HK-2 (cell line): ENCODE data around the gene MYH15.
"Not testable (repeated sequence)": the region's sequence is repeated elsewhere in the genome, so short reads cannot be mapped to it uniquely, and the experiment has no call there.

Source experiments
- DNase-seq: peaks from one replicate; pipeline ENCODE4 v3.0.0-alpha.2; 2018; ENCODE audit not compliant: unreplicated experiment

MYH15 gene

DNA sequence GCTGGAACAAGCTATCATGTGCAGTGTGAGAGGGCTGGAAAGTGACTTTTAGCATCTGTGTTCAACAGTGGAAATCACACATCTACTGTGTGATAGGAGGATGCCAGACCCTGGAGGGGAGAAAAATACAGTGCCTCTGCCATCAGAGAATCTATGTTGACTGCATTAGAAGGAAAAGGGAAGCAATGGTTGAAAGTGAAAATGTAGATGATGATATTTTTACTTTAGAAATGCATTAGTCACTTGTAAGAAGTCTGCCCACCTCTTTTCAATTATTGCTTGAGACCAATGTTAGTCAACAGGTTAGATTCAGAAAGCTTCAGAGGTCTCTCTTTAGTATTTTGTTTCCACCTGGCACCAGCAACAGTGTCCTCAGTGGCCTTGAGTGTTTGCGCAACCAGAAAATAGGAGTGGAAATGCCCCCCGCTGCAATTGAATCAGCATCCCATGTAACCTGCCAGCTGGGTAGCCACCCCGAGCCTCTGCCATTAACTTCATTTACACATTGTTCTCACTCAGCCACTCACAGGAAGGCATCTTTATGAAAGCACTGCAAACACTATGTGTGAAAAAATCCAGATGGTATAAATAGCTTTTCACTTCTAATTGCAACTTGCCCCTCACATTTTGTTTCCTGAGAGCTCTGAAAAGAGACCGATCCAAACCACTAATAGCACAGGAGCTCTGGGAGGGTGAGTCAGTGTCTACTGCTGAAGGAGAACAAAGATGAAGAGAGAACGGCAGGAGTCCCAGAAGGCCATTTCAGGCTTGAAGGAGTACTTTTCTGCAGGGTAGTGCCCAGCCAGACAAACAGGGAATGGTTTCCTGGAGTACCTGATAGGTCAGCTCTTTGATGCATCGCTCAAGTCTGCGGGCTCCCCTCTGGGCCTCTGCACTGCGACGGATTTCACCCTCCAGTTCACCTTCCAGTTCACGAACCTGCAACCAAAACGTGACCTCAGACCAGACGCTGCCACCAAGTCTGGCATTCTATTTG lies 122.0 kb downstream of the MYH15 start:
- DNase-seq, result no peak

DNA sequence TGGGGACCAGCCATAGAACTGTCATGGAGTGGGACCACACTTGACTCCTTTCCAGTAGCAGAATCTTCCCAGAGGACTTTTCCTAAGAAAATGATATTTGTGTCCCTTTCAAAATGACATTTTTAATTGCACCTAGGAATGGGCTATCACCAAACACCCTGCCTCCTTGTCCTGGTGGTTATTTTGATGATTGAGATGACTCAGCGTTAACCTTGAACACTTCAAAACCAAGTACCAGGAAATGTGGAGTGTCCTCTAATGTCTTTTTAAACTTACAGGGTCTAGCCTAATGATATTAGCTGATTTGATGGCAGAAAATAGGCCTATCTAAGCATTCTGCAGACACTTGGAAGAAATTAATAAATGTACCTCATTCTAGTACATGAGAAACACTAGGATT lies 123.3 kb downstream of the MYH15 start:
- DNase-seq, result no peak

DNA sequence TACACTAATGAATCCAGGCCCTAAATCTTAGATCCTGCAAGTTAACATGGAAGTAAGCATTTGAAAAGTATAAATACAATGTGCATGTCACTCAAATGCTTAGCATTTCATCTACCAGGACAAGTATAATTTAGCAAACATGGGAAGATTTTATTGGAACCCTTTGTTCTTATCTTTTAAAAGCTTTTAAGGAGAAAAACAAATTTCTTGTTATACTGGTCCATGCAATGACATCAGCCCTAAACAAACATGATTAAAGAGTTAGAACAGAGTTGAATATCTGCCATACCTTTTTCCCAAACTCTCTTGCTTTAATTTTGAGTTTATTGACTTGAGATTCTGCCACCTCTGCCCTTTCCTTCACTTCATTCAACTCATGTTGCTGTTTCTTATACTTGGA lies 127.1 kb downstream of the MYH15 start:
- DNase-seq, result no peak

DNA sequence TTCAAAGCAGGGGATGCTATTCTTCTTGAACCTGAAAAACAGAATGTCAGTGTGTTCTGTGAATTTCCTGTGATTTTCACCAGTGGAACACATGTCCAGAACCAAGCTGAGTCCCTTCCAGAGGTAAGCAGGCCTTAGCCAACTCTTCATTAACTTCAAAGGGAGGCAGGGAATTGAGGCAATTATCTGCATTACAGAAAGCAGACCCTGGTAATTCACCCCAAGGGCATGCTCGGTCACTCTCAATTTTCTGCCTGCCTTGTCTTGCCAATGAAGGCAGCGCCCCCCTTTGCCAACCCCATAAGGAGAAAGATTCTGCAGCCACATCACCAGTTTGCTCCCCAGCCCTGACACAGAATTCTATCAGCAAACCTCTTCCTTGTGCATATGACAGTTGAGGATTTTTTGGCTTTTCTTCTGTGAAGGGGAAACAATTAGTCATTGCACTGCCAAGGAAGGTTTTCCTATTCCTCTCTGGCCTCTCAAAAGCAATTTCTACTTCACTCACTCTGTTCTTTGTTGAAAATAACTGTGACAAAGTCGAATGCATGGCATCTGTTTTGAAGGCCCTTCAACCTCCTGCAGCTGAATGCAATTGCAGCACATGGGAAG lies 128.8 kb downstream of the MYH15 start:
- no peak for DNase-seq

DNA sequence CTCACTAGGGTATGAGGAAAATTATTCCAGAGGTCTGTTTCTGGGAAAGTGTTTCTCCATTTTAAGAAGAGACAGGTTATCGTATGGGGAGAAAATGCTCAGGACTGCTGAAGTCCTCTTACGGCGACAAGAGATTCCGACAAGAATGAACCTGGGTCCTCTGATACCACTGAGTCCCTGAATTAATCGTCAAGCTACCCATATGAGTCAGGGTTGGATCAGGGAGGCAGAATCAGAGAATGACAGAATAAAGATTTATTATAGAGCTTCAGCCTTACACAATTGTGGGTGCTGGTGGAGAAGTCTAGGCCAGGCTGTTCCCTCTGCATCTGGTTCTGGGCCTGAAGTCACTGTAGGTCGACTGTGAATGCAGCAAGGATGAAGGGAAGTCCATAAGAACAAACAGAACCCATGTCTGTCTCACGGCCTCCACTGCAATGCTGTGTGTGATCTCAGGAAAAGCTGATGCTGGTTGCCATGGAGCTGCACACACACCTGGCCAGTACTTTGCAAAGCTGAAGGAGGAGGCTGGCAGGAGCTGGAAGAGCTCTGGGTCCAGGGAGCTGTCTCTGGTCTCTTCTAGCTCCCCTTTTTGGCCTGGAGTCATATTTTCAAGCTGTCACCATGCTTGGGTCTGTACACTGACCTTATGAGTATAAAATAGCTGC lies 130.1 kb downstream of the MYH15 start:
- DNase-seq, result no peak

DNA sequence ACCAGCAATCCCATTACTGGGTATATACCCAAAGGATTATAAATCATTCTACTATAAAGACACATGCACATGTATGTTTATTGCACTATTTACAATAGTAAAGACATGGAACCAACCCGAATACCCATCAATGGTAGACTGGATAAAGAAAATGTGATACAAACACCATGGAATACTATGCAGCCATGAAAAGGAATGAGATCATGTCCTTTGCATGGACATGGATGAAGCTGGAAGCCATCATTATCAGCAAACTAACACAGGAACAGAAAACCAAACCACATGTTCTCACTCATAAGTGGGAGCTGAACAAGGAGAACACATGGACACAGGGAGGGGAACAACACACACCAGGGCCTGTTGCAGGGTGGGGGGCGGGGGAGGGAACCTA lies 131.4 kb downstream of the MYH15 start:
- not testable (repeated sequence) for DNase-seq

DNA sequence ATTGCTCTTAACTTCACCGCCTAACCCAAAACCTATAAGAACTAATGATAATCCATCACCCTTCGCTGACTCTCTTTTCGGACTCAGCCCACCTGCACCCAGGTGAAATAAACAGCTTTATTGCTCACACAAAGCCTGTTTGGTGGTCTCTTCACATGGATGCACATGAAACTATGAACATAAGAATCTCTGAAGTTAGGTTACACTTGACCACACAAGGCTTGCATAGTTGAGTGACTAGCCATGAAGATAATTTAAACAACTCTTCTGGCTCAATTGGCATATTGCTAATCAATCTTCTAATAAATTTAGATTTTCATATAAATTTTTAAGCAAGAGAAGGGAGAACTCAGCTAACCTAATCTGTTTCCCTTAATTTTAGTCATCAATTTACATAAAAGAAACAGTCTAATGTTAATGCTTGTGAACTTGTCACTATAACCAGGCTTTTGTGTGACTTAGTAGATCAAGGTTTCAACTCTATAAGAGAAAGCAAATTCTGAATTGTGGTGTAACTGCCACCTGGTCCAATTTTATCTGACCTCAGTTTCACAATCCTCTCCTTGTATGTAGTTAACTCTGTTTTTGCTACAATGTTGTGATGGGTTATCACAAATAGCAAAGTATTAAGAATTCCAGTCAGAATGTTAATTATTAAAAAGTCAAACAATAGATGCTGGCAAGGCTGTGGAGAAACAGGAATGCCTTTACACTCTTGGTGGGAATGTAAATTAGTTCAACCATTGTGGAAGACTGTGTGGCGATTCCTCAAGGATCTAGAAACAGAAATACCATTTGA lies 132.0 kb downstream of the MYH15 start:
- DNase-seq, result no peak

DNA sequence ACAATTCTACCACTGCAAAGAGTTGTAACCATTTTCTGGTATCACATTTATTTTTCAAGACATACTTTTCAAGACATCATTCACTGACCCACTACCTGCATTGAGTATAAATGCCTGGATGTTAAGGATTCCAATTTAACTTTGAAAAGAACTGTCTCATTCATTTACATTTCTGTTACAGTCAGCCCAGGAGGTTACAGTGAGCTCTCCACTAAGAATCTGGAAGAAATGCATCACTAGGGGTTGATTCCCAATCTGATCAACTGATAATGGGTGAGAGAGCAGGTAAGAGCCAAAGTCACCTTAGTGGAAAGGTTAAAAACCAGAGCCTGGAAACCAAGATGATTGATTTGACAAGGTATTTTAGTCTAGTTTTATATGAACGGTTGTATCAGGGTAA lies 133.0 kb downstream of the MYH15 start:
- no peak for DNase-seq

DNA sequence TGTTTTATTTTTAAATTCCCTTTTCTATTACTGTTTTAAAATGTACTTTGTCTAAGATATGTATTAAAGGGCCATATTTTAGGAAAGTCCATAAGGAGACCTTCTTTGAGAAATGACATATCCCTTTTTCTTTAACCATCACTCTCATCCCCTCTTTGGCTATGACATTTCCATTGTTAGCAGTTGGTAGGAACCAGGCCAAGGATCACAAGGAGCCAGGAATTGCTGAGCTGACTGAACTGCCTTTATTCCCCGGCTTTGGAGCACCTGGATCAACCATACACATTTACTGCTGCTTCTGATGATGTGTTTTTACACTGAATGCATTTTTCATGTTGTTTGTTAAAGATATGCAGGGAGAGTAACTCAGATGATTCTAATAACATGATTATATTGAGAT lies 134.4 kb downstream of the MYH15 start:
- no peak for DNase-seq

DNA sequence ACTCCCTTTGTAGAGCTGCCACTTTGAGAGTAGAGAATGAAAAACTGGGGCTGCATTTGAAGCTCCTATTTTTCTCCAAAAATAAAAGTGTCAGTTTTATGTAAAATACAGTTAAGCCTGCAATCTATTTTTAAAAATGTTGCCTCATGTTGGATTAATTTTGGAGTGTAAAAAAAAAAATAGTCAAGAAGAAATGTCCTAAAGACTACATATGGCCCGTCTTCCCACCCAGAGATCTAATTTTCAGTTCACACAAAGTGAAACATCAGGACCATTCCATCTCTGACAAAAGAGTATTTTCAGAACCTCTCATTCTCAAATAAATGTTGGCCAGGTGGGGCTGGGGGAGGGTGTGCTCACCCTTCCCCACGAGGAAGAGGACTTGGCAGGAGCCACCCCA lies 151.4 kb downstream of the MYH15 start:
- DNase-seq, result no peak

DNA sequence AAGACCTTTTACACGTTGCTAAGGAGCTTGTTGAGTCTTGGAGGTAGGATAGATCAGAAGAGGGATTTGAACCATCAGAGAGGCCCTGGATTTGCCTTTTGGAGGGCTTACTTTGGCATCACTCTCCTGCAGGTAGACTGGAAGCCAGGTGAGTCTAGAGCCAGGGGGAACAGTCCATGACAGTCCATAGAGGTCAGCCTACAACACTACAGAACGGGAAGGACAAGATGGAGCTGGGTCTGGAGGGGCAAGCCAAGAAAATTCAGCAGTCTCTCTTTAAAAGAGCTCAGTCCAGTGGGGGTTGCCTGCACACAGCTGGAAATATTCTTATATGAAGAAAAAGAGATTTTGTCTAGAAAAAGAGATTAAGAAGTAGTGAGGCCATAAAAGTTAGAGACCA lies 153.4 kb downstream of the MYH15 start:
- DNase-seq, result no peak

DNA sequence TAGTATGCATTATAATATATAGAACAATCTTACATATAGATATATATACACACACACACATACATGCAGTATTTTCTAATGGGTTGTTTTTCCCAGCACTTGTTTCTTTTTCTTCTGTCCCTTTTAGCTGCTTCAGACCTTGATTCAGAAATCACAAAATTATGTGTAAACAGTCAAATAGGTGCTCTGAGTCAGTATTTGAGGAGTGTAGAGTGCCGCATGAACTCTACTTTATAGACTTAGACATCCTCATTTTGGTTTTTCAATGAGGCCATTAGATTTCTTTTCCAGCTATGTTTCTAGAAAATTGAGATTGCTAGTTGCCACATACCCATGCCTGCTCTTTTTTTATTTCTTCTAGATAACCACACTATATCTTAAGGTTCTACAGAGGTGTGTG lies 155.8 kb downstream of the MYH15 start:
- no peak for DNase-seq

DNA sequence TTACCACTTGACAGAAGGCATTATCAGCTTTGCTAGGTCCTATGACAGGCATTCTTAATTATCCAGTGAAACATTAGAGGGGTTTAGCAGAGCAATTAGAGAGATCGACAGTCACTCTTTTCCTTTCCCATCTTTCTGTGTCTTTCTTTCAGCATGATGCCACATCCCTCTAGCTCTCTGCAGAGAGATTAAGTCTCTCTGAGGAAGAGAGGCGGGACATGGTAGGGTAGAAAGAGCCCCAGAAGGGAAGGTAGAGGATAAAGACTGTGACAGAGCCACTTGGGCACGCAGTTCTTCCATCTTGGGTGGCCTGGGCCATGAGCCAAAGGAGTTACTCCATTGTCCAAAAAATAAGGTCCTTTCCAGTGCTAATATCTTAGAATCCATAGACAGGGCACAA lies 158.2 kb downstream of the MYH15 start:
- no peak for DNase-seq

DNA sequence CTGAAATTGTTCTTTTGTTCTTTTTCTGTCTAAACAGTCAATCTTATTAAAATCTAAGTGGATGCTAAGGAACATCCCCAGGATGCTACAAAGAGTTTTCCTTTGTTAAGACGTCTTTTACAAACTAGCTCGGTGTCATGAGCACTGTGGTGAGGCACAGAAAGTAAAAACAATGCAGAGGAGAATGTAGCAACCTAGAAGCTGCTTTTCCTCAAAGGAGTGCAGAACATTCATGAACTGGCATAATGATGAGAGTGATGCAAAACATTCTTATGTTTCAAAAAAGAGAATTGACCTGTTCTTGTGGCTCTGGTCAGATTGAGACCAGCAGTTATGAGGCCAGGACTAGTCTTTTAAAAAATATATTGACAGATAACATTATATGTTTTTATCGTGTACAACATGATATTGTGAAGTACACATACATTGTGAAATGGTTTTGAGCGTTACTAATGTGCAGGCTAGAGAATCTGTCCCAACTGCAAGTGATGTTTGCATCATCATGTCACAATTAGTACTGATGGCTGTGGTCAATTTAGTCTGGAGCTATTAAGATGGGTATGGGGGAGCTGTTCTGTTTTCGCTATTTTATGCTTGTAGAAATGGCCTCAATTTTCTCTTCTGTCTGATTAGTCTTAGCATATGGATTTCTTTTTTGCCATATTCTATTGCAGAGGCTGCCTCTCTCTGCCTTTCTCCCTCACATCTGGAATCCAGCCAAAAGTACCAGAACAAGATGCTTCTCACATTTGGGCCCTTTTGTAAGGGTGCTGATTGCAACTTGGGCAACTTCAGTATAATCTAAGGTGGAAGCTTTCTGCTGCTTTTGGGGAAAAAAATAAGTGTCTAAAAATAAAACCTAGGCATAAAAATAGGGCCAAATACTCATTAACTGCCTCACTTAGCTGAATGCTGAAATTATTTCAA lies 163.8 kb downstream of the MYH15 start:
- DNase-seq, result no peak

DNA sequence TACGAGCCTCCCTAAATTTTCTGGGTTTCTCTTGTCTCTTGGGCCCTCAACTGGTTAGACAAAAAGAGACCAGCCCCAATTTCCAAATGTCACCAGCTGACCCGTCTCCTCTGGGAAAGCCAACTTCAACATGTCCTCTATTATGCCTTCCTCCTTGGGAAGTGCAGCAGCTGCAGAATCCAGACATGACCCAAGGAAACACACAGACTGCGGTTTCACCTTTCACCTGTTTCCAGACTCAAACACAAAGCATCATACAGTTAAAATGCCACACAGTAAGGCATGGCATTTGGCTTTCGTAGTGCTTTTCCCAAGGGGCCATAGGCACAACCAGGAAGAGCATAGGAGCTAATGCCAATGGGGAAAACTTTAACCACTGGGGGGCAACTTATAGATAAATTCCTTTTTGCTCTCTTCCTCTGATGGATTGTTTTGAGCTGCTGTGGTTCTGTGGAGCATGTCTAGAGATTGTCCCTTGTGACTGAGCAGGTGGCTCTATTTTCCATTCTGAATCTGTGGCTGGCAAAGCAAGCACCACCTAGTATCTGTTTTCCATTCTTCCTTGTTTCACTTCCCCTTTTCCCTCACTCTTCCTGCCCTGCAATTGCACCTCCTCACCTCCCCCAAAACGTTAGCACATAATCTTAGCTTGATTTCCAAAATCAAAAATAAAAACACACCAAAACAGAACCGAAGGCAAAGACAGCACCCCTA lies 164.7 kb downstream of the MYH15 start:
- DNase-seq, result no peak

DNA sequence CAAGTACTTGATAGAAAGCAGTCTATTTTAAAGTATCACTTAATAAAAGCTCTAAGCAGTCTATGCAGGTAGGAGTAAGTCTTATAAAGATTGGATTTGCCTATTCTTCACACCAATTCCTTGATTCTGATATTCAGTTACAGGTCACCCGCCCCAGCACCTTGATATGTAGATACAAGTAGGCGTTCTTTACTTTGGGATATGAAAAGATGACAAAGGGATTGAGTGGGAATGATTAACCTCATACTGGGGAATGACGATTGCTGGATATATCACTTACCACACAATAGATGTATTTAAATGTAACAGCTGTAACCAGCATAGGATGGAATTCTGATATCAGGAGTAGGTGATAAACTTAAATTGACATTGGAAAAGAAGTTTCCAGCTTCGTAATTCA lies 166.9 kb downstream of the MYH15 start:
- DNase-seq, result no peak

DNA sequence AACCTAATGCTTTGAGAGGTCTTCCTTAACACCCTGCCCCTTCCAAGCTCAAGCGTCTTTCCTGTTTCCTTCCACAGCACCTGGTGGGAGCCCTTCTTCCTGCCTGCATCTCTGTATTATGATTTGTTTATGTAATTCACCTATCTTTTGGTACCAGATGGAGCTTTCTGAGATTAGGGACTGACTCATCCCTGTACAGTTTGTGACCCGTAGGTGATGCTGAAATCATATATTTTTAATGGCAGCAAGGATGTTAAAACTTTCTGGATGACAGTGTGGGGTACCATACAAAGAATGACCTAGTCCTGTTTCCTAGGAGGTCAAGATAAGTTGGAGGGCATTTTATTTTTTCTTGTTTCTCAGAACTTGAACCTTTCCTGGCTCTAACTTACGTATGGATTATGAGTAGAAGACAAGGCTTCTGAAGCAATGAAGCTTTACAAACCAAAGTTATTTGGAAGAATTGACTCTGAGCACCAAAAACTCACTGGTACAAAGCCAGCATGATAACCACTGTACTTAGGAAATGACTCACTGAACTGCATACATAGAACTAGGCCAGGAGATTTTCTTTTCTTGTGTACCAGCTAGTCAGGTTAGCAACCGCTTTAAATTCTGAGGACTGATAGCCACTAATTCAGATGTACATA lies 167.4 kb downstream of the MYH15 start:
- no peak for DNase-seq

DNA sequence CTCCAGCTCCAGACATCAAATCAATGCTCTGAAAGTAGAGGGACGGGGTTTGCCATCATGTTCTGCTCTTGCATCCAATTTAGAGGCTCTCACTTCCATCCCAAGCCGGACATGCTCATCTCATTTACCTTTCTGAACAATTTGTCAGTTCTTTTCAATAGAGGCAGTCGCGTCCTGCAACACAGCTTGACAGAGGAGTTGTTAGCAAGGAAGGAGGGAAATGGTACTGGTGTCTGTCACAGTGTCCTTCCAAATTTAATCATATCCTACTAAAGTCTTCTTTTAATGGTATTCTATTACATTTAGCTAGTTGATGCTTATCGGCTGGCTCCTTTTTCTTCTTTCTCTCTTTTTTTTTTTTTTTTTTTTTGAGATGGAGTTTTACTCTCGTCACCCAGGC lies 168.5 kb downstream of the MYH15 start:
- no peak for DNase-seq

DNA sequence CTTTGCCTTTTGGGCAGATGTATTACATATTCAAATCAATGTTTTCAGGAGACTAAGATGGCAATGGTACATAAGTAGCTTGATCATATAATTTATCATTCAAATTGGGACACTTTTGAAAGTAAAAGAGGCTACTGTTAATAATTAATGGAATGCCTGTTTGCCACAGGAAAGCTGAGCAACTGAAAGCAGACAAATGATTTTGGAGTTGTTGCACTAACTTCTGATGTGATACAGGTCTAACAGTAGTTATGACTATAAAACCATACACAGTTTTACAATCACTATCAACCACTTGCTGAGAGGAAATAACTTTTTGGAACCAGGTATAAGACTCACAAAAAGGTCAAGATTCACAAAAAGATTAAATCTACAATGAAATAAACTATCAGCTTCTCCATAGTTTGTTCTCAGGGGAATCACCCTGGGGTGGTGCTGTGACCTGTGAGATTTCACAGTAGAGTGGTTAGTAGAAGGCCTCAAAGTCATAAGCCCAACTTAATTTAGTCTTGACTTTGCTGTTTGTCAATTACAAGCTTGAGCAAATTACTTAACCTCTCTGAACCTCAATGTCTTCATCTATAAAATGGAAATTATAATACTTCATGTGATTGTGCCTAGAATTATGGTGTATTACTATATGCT lies 171.4 kb downstream of the MYH15 start:
- no peak for DNase-seq
